HepG2 (cell line): Measurements from ENCODE around the gene ATRAID. TPM values are rescaled to one million over a fixed set of nuclear protein-coding genes. Genes with fewer than 3 reads are reported as not detected.

Experiments used
- GATA4 ChIP-seq: sonication (generic); IDR thresholded peaks from 2 replicates; pipeline ENCODE4 v1.6.1; 2016; ENCODE audit warnings: antibody characterized with exemption, low read depth, borderline replicate concordance
- GATAD1 ChIP-seq: IDR thresholded peaks from 2 replicates; pipeline ENCODE4 v1.6.1; 2016; ENCODE audit warnings: missing genetic modification reagents, missing compliant biosample characterization
- HNRNPH1 ChIP-seq: fragments of 200-400 bp; formaldehyde crosslinking; optimal IDR thresholded peaks from 2 replicates; pipeline ENCODE3; 2017; ENCODE audit warnings: mild to moderate bottlenecking, low read depth, low read length
- HOXA5 ChIP-seq: sonication (generic); formaldehyde crosslinking; IDR thresholded peaks from 2 replicates; pipeline ENCODE4 v1.4.0; 2020; ENCODE audit warnings: missing genetic modification reagents
- MBNL3 ChIP-seq: fragments of 250-450 bp; sonication (Bioruptor Pico); conservative IDR thresholded peaks from 2 replicates; pipeline ENCODE4 v1.8.0; 2022; ENCODE audit warnings: mild to moderate bottlenecking, inconsistent platforms
- MTA3 ChIP-seq: sonication (generic); formaldehyde crosslinking; IDR thresholded peaks from 2 replicates; pipeline ENCODE4 v1.4.0; 2020; ENCODE audit warnings: missing genetic modification reagents
- RORA ChIP-seq: sonication (generic); formaldehyde crosslinking; IDR thresholded peaks from 2 replicates; pipeline ENCODE4 v1.5.0; 2020; ENCODE audit warnings: mild to moderate bottlenecking, missing genetic modification reagents, moderate library complexity
- YEATS2 ChIP-seq: sonication (generic); formaldehyde crosslinking; IDR thresholded peaks from 2 replicates; pipeline ENCODE4 v1.4.0; 2020; ENCODE audit warnings: missing genetic modification reagents, borderline replicate concordance
- YY1 ChIP-seq: IDR thresholded peaks from 2 replicates; pipeline ENCODE4 v1.6.1; 2011; ENCODE audit warnings: low read length, low read depth, moderate library complexity, mild to moderate bottlenecking; ENCODE audit not compliant: insufficient read depth, insufficient replicate concordance
- ZBTB20 ChIP-seq: sonication (generic); formaldehyde crosslinking; IDR thresholded peaks from 2 replicates; pipeline ENCODE4 v1.8.1; 2023; ENCODE audit warnings: missing genetic modification reagents, low read depth, mild to moderate bottlenecking, borderline replicate concordance
- ZFYVE20 ChIP-seq: sonication (generic); formaldehyde crosslinking; IDR thresholded peaks from 2 replicates; pipeline ENCODE4 v1.8.0; 2023; ENCODE audit warnings: low read depth, mild to moderate bottlenecking, moderate library complexity, missing genetic modification reagents, borderline replicate concordance
- ZMYM2 ChIP-seq: sonication (generic); formaldehyde crosslinking; IDR thresholded peaks from 2 replicates; pipeline ENCODE4 v1.8.0; 2022; ENCODE audit warnings: mild to moderate bottlenecking, missing genetic modification reagents
- ZNF160 ChIP-seq: sonication (generic); formaldehyde crosslinking; IDR thresholded peaks from 2 replicates; pipeline ENCODE4 v1.8.0; 2022; ENCODE audit warnings: mild to moderate bottlenecking, inconsistent platforms, missing genetic modification reagents
- ZNF34 ChIP-seq: sonication (generic); formaldehyde crosslinking; IDR thresholded peaks from 2 replicates; pipeline ENCODE4 v1.4.0; 2020; ENCODE audit warnings: mild to moderate bottlenecking, missing genetic modification reagents, borderline replicate concordance
- ZNF572 ChIP-seq: sonication (generic); formaldehyde crosslinking; IDR thresholded peaks from 2 replicates; pipeline ENCODE4 v1.5.1; 2020; ENCODE audit warnings: mild to moderate bottlenecking, missing genetic modification reagents
- ZNF780A ChIP-seq: sonication (generic); formaldehyde crosslinking; IDR thresholded peaks from 2 replicates; pipeline ENCODE4 v1.8.0; 2022; ENCODE audit warnings: mild to moderate bottlenecking, missing genetic modification reagents, moderate library complexity
- ZNF83 ChIP-seq: sonication (generic); formaldehyde crosslinking; IDR thresholded peaks from 2 replicates; pipeline ENCODE4 v1.4.0; 2020; ENCODE audit warnings: missing genetic modification reagents, mild to moderate bottlenecking, borderline replicate concordance
- polyA plus RNA-seq, 8 experiments: library from polyadenylated mRNA; depleted of rRNA in 3 of 8; stranded (reverse) in 7 of 8; unstranded in 1 of 8; fragments of >200 nt; fragmentation: Illumina TruSeq in 4 of 8; extraction: Trizol in 4 of 8; gene quantifications; 2 replicates each; pipeline versions ENCODE4 v1.2.1 to v1.2.3, GENCODE V29; 2011 to 2016; ENCODE audit warnings: low read depth in 4 of 8, missing spikeins in 1 of 8, mixed read lengths in 1 of 8; ENCODE audit not compliant: insufficient read depth in 1 of 8
- total RNA-seq, 5 experiments: library from RNA; depleted of rRNA; stranded (reverse); fragments of >200 nt; fragmentation: Illumina TruSeq; extraction: Trizol; gene quantifications; 2 replicates each; pipeline ENCODE4 v1.2.3, GENCODE V29; 2016; ENCODE audit warnings: low read depth in 1 of 5
- TF ChIP-seq, protein P1 (sequence below): sonication (generic); formaldehyde crosslinking; IDR thresholded peaks from 2 replicates; pipeline ENCODE4 v1.4.0; 2020; ENCODE audit warnings: missing genetic modification reagents, borderline replicate concordance
- TF ChIP-seq, protein P2 (sequence below): sonication (generic); formaldehyde crosslinking; IDR thresholded peaks from 2 replicates; pipeline ENCODE4 v1.8.0; 2022; ENCODE audit warnings: mild to moderate bottlenecking, missing genetic modification reagents
- TF ChIP-seq, protein P3 (sequence below): sonication (generic); formaldehyde crosslinking; conservative IDR thresholded peaks from 2 replicates; pipeline ENCODE4 v1.4.0; 2020; ENCODE audit warnings: mild to moderate bottlenecking, missing genetic modification reagents, moderate library complexity

Gene ATRAID
- total and polyA plus RNA-seq, 2 of the 13 experiments (the other 11 are each of a cell fraction or from before 2014, with no cell fraction given): 207 to 382 TPM

DNA sequence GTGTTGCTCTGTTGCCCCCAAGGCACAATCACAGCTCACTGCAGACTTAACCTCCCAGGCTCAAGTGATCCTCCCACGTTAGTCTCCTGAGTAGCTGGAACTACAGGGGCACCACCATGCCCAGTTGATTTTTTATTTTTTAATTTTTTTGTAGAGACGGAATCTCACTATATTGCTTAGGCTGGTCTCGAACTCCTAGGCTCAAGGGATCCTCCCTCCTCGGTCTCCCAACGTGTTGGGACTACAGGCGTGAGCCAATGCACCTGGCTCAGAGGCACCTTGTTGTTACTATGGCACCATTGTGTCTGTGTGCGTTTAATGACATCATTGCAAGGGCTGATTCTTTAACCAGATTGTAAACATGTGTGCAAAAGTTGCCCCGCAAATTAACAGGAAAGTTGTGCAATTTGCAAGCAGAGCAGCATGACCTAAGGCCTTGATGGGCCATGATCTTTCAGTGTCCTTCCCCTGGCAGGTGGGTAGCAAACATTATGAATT, 40.4 kb upstream of the ATRAID start (continued):
- TF ChIP-seq, protein P1, sequence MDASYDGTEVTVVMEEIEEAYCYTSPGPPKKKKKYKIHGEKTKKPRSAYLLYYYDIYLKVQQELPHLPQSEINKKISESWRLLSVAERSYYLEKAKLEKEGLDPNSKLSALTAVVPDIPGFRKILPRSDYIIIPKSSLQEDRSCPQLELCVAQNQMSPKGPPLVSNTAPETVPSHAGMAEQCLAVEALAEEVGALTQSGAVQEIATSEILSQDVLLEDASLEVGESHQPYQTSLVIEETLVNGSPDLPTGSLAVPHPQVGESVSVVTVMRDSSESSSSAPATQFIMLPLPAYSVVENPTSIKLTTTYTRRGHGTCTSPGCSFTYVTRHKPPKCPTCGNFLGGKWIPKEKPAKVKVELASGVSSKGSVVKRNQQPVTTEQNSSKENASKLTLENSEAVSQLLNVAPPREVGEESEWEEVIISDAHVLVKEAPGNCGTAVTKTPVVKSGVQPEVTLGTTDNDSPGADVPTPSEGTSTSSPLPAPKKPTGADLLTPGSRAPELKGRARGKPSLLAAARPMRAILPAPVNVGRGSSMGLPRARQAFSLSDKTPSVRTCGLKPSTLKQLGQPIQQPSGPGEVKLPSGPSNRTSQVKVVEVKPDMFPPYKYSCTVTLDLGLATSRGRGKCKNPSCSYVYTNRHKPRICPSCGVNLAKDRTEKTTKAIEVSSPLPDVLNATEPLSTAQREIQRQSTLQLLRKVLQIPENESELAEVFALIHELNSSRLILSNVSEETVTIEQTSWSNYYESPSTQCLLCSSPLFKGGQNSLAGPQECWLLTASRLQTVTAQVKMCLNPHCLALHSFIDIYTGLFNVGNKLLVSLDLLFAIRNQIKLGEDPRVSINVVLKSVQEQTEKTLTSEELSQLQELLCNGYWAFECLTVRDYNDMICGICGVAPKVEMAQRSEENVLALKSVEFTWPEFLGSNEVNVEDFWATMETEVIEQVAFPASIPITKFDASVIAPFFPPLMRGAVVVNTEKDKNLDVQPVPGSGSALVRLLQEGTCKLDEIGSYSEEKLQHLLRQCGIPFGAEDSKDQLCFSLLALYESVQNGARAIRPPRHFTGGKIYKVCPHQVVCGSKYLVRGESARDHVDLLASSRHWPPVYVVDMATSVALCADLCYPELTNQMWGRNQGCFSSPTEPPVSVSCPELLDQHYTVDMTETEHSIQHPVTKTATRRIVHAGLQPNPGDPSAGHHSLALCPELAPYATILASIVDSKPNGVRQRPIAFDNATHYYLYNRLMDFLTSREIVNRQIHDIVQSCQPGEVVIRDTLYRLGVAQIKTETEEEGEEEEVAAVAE (CRISPR knock-in tag): peak; percentile 84; the same call in 1 of the 2 replicates
- TF ChIP-seq GATA4 (peak; percentile 56; the same call in 1 of the 2 replicates), ZNF780A (CRISPR knock-in tag) (no peak), ZBTB20 (peak; percentile 93; the same call in 1 of the 2 replicates), HOXA5 (CRISPR knock-in tag) (peak; percentile 95), ZNF160 (no peak), MBNL3 (CRISPR knock-in tag) (no peak), GATAD1 (CRISPR knock-in tag) (peak; percentile 79), HNRNPH1 (no peak), MTA3 (CRISPR knock-in tag) (no peak), ZFYVE20 (CRISPR knock-in tag) (no peak), ZNF572 (no peak), ZMYM2 (CRISPR knock-in tag) (peak; percentile 97), YEATS2 (CRISPR knock-in tag) (peak; percentile 63; the same call in 1 of the 2 replicates), YY1 (no peak), RORA (CRISPR knock-in tag) (no peak), ZNF83 (no peak), ZNF34 (CRISPR knock-in tag) (no peak; the same call in 1 of the 2 replicates)
- TF ChIP-seq, protein P2, sequence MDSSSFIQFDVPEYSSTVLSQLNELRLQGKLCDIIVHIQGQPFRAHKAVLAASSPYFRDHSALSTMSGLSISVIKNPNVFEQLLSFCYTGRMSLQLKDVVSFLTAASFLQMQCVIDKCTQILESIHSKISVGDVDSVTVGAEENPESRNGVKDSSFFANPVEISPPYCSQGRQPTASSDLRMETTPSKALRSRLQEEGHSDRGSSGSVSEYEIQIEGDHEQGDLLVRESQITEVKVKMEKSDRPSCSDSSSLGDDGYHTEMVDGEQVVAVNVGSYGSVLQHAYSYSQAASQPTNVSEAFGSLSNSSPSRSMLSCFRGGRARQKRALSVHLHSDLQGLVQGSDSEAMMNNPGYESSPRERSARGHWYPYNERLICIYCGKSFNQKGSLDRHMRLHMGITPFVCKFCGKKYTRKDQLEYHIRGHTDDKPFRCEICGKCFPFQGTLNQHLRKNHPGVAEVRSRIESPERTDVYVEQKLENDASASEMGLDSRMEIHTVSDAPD (CRISPR knock-in tag): peak; percentile 46; the same call in 1 of the 2 replicates
- TF ChIP-seq, protein P3, sequence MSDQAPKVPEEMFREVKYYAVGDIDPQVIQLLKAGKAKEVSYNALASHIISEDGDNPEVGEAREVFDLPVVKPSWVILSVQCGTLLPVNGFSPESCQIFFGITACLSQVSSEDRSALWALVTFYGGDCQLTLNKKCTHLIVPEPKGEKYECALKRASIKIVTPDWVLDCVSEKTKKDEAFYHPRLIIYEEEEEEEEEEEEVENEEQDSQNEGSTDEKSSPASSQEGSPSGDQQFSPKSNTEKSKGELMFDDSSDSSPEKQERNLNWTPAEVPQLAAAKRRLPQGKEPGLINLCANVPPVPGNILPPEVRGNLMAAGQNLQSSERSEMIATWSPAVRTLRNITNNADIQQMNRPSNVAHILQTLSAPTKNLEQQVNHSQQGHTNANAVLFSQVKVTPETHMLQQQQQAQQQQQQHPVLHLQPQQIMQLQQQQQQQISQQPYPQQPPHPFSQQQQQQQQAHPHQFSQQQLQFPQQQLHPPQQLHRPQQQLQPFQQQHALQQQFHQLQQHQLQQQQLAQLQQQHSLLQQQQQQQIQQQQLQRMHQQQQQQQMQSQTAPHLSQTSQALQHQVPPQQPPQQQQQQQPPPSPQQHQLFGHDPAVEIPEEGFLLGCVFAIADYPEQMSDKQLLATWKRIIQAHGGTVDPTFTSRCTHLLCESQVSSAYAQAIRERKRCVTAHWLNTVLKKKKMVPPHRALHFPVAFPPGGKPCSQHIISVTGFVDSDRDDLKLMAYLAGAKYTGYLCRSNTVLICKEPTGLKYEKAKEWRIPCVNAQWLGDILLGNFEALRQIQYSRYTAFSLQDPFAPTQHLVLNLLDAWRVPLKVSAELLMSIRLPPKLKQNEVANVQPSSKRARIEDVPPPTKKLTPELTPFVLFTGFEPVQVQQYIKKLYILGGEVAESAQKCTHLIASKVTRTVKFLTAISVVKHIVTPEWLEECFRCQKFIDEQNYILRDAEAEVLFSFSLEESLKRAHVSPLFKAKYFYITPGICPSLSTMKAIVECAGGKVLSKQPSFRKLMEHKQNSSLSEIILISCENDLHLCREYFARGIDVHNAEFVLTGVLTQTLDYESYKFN: peak; percentile 95
